HCT116 (cell line): ENCODE results near the gene REPS2. TPM values are rescaled to one million over a fixed set of nuclear protein-coding genes. Genes with fewer than 3 reads are reported as not detected.

Experiments used
- ATAC-seq: fragments of 200-7000 bp; cut with Tn5 transposase; 2 replicates; pipeline ENCODE4 v1.9.1; 2020; ENCODE audit warnings: mild to moderate bottlenecking, moderate library complexity
- BruUV-seq: library from RNA; stranded (reverse); fragments of 400-500 nt; replicated peaks from 2 replicates; lab custom pipeline; 2021; lab: Mats Ljungman, UMichigan
- CTCF ChIA-PET: fragments of 300-600 bp; sonication (Branson Sonifier 250); formaldehyde crosslinking; loops from one replicate; lab custom pipeline; 2021; ENCODE audit warnings: antibody characterized with exemption; lab: Charles Lee
- POLR2A ChIA-PET: fragments of 300-600, 350-600 bp; sonication (Branson Sonifier 250); formaldehyde crosslinking; loops from one replicate; lab custom pipeline; 2021; ENCODE audit warnings: antibody characterized with exemption; lab: Charles Lee
- RAD21 ChIA-PET, 2 experiments: fragments of 300-600 bp; sonication (Branson Sonifier 250); formaldehyde crosslinking; loops; one replicate each; lab custom pipeline; 2023; ENCODE audit warnings: low total read pairs in 2 of 2; ENCODE audit not compliant: uncharacterized antibody in 2 of 2, unreplicated experiment in 2 of 2, low non-redundant PET in 1 of 2; lab: Charles Lee
- DNase-seq: peaks from one replicate; pipeline ENCODE4 v3.0.0-alpha.2; 2010; ENCODE audit warnings: low read depth, low spot score
- H2AFZ ChIP-seq: fragments of 200-600 bp; shearing (Covaris generic), sonication (generic); 2 replicates; pipeline ENCODE4 v1.6.1; 2017; ENCODE audit warnings: low read depth, mixed run types, mixed read lengths, antibody characterized with exemption, low read length; ENCODE audit not compliant: poor library complexity, severe bottlenecking
- H3K27ac ChIP-seq: 2 replicates; pipeline ENCODE4 v1.5.1; 2012; ENCODE audit warnings: low read depth, low read length
- H3K27me3 ChIP-seq: fragments of 200-600 bp; sonication (generic); 2 replicates; pipeline ENCODE4 v1.6.1; 2016; ENCODE audit warnings: mixed run types, low read length, mixed read lengths; ENCODE audit not compliant: insufficient read depth
- H3K36me3 ChIP-seq, 2 experiments: fragments of 200-500 bp in 1 of 2; fragments of 200-600 bp in 1 of 2; sonication (Bioruptor generic) in 1 of 2; sonication (generic) in 1 of 2; 2 replicates each; pipeline versions ENCODE4 v1.5.1 to v1.6.1; 2014 to 2016; ENCODE audit warnings: low read length in 2 of 2, inconsistent platforms in 1 of 2, mixed read lengths in 1 of 2, mixed run types in 1 of 2; ENCODE audit not compliant: insufficient read depth in 2 of 2, control insufficient read depth in 1 of 2
- H3K4me1 ChIP-seq, 2 experiments: fragments of 200-600 bp in 1 of 2; sonication (generic) in 1 of 2; 2 replicates each; pipeline versions ENCODE4 v1.5.1 to v1.6.1; 2012 to 2017; ENCODE audit warnings: low read length in 2 of 2, inconsistent platforms in 1 of 2, mild to moderate bottlenecking in 1 of 2, mixed read lengths in 1 of 2, mixed run types in 1 of 2, moderate library complexity in 1 of 2; ENCODE audit not compliant: insufficient read depth in 2 of 2, control insufficient read depth in 1 of 2
- H3K4me2 ChIP-seq: fragments of 200-600 bp; sonication (generic); 2 replicates; pipeline ENCODE4 v1.6.1; 2017; ENCODE audit warnings: mixed run types, low read length, mixed read lengths
- H3K4me3 ChIP-seq, 2 experiments: fragments of 200-600 bp in 1 of 2; sonication (generic) in 1 of 2; replicated peaks in 1 of 2; 2 replicates each; pipeline ENCODE4 v1.5.1; 2011 to 2016; ENCODE audit warnings: low read length in 2 of 2, control low read depth in 1 of 2, low read depth in 1 of 2, mild to moderate bottlenecking in 1 of 2, mixed read lengths in 1 of 2, mixed run types in 1 of 2
- H3K79me2 ChIP-seq: fragments of 200-600 bp; sonication (generic); 2 replicates; pipeline ENCODE4 v1.6.1; 2017; ENCODE audit warnings: mild to moderate bottlenecking, mixed run types, low read length, moderate library complexity, mixed read lengths; ENCODE audit not compliant: insufficient read depth
- H3K9ac ChIP-seq: fragments of 200-600 bp; sonication (generic); 2 replicates; pipeline ENCODE4 v1.6.1; 2016; ENCODE audit warnings: low read length, mixed read lengths
- H3K9me2 ChIP-seq: fragments of 200-600 bp; sonication (generic), shearing (Covaris generic); 2 replicates; pipeline ENCODE4 v1.6.1; 2017; ENCODE audit warnings: mixed run types, mild to moderate bottlenecking, moderate library complexity; ENCODE audit not compliant: insufficient read depth
- H3K9me3 ChIP-seq, 2 experiments: fragments of 200-500 bp in 1 of 2; fragments of 200-600 bp in 1 of 2; sonication (Bioruptor generic) in 1 of 2; sonication (generic) in 1 of 2; 2 replicates each; pipeline ENCODE4 v1.6.1; 2014 to 2017; ENCODE audit warnings: low read length in 2 of 2, mixed read lengths in 2 of 2, inconsistent platforms in 1 of 2, low read depth in 1 of 2, mild to moderate bottlenecking in 1 of 2, mixed run types in 1 of 2, moderate library complexity in 1 of 2; ENCODE audit not compliant: control insufficient read depth in 1 of 2, insufficient read depth in 1 of 2
- H4K20me1 ChIP-seq: fragments of 200-600 bp; sonication (generic), shearing (Covaris generic); 2 replicates; pipeline ENCODE4 v1.6.1; 2017; ENCODE audit warnings: mixed run types, mild to moderate bottlenecking, moderate library complexity; ENCODE audit not compliant: insufficient read depth
- CBX3 ChIP-seq: IDR thresholded peaks from 2 replicates; pipeline ENCODE4 v1.6.1; 2012; ENCODE audit warnings: low read depth
- EGR1 ChIP-seq: IDR thresholded peaks from 2 replicates; pipeline ENCODE4 v1.6.1; 2012; ENCODE audit warnings: low read depth
- ELF1 ChIP-seq: IDR thresholded peaks from 2 replicates; pipeline ENCODE4 v1.6.1; 2012; ENCODE audit warnings: low read depth, borderline replicate concordance
- EZH2 ChIP-seq: fragments of 200-600 bp; sonication (generic); IDR thresholded peaks from 2 replicates; pipeline ENCODE4 v1.6.1; 2017; ENCODE audit warnings: antibody characterized with exemption, mixed run types
- EZH2phosphoT487 ChIP-seq: fragments of 200-600 bp; IDR thresholded peaks from 2 replicates; pipeline ENCODE4 v1.6.1; 2018; ENCODE audit warnings: antibody characterized with exemption, borderline replicate concordance
- FOSL1 ChIP-seq: IDR thresholded peaks from 2 replicates; pipeline ENCODE4 v1.6.1; 2012; ENCODE audit warnings: low read depth
- JUND ChIP-seq: IDR thresholded peaks from 2 replicates; pipeline ENCODE4 v1.6.1; 2012
- POLR2A ChIP-seq: IDR thresholded peaks from 2 replicates; pipeline ENCODE4 v1.7.0; 2011; ENCODE audit warnings: borderline replicate concordance; ENCODE audit not compliant: insufficient read depth, insufficient read length; ENCODE audit errors: extremely low read depth
- POLR2AphosphoS5 ChIP-seq: IDR thresholded peaks from 2 replicates; pipeline ENCODE4 v1.6.1; 2011; ENCODE audit warnings: mild to moderate bottlenecking, low read depth, low read length, moderate library complexity
- SIN3A ChIP-seq: IDR thresholded peaks from 2 replicates; pipeline ENCODE4 v1.6.1; 2012; ENCODE audit warnings: low read depth
- SP1 ChIP-seq: IDR thresholded peaks from 2 replicates; pipeline ENCODE4 v1.6.1; 2012; ENCODE audit warnings: low read depth
- SRF ChIP-seq: IDR thresholded peaks from 2 replicates; pipeline ENCODE4 v1.6.1; 2012; ENCODE audit warnings: low read depth
- TCF7L2 ChIP-seq: IDR thresholded peaks from 2 replicates; pipeline ENCODE4 v1.7.0; 2011; ENCODE audit warnings: borderline replicate concordance, inconsistent platforms; ENCODE audit not compliant: insufficient read depth, insufficient read length; ENCODE audit errors: extremely low read depth
- YY1 ChIP-seq: IDR thresholded peaks from 2 replicates; pipeline ENCODE4 v1.6.1; 2011; ENCODE audit warnings: low read length, low read depth, moderate library complexity, mild to moderate bottlenecking; ENCODE audit not compliant: insufficient replicate concordance; ENCODE audit errors: extremely low read depth
- ZFX ChIP-seq: fragments of 450-650 bp; IDR thresholded peaks from 2 replicates; pipeline ENCODE4 v1.6.1; 2017
- ZNF274 ChIP-seq: fragments of 200-500 bp; sonication (Bioruptor generic); IDR thresholded peaks from 2 replicates; pipeline ENCODE4 v1.6.1; 2014; ENCODE audit warnings: mild to moderate bottlenecking, low read depth, low read length, inconsistent platforms
- intact Hi-C: fragments of 100-400 bp; cut with micrococcal nuclease; formaldehyde crosslinking; loops from 2 replicates; pipeline ENCODE4 v1.10.0; 2022
- total RNA-seq: library from RNA; stranded (reverse); gene quantifications from one replicate; pipeline ENCODE4 v1.2.1, GENCODE V29; 2021; ENCODE audit not compliant: unreplicated experiment
- TF ChIP-seq, protein P1 (sequence below): IDR thresholded peaks from 2 replicates; pipeline ENCODE4 v1.6.1; 2012
- TF ChIP-seq, protein P2 (sequence below): IDR thresholded peaks from 2 replicates; pipeline ENCODE4 v1.6.1; 2012
- TF ChIP-seq, protein P3 (sequence below), 3 experiments: fragments of 200-600 bp in 1 of 3; sonication (generic) in 1 of 3; IDR thresholded peaks in 2 of 3; conservative IDR thresholded peaks in 1 of 3; 2 replicates each; pipeline ENCODE4 v1.5.1; 2012 to 2017; ENCODE audit warnings: low read depth in 2 of 3, low read length in 2 of 3, antibody characterized with exemption in 1 of 3, borderline replicate concordance in 1 of 3, control low read depth in 1 of 3, mild to moderate bottlenecking in 1 of 3, mixed read lengths in 1 of 3, mixed run types in 1 of 3, moderate library complexity in 1 of 3; ENCODE audit not compliant: insufficient read depth in 1 of 3

REPS2 gene
- total RNA-seq, 1 experiment from 2014 or later, result 4.5 TPM

DNA sequence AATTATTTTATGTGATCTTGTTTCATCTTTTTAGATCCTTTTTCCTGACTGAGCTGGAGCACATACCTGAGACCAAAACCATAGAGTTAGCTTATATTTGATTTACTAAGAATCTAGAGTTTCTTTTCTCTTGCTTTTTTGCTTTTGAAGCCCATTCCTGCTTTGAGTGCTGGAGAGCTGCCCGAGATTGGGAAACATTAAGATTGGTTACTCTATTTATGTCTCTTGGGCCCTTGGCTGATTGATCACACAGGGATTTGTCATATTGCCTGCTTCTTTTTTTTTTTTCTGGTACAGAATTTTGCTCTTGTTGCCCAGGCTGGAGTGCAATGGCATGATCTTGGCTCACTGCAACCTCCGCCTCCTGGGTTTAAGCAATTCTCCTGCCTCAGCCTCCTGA, 73.9 kb downstream of the REPS2 start:
- no peaks in the 10 kb centered on the region for H3K36me3 ChIP-seq
- H4K20me1 ChIP-seq, result no peaks in the 10 kb centered on the region
- ChIA-PET POLR2A (no interaction called here), RAD21 (no interaction called here), CTCF (no interaction called here)
- no peaks in the 10 kb centered on the region for H3K4me1 ChIP-seq
- no peaks in the 10 kb centered on the region for H3K9me3 ChIP-seq
- H3K9me2 ChIP-seq, result no peaks in the 10 kb centered on the region
- H3K79me2 ChIP-seq, result no peaks in the 10 kb centered on the region
- no peaks in the 10 kb centered on the region for H3K27me3 ChIP-seq
- no peak for DNase-seq
- H3K4me3 ChIP-seq, result no peak overlapping the region
- no peak for ATAC-seq
- no peak overlapping the region for H3K27ac ChIP-seq
- BruUV-seq, result no TSS peak
- TF ChIP-seq EZH2 (no peak), POLR2A (no peak), ZFX (no peak), EGR1 (no peak), CBX3 (no peak), ELF1 (no peak), JUND (no peak), TCF7L2 (no peak), FOSL1 (no peak), SP1 (no peak), ZNF274 (no peak), SIN3A (no peak), POLR2AphosphoS5 (no peak), EZH2phosphoT487 (no peak), SRF (no peak), YY1 (no peak)
- TF ChIP-seq, protein P1, sequence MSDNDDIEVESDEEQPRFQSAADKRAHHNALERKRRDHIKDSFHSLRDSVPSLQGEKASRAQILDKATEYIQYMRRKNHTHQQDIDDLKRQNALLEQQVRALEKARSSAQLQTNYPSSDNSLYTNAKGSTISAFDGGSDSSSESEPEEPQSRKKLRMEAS, result no peak
- TF ChIP-seq, protein P2, sequence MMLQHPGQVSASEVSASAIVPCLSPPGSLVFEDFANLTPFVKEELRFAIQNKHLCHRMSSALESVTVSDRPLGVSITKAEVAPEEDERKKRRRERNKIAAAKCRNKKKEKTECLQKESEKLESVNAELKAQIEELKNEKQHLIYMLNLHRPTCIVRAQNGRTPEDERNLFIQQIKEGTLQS, result no peak
- TF ChIP-seq, protein P3, sequence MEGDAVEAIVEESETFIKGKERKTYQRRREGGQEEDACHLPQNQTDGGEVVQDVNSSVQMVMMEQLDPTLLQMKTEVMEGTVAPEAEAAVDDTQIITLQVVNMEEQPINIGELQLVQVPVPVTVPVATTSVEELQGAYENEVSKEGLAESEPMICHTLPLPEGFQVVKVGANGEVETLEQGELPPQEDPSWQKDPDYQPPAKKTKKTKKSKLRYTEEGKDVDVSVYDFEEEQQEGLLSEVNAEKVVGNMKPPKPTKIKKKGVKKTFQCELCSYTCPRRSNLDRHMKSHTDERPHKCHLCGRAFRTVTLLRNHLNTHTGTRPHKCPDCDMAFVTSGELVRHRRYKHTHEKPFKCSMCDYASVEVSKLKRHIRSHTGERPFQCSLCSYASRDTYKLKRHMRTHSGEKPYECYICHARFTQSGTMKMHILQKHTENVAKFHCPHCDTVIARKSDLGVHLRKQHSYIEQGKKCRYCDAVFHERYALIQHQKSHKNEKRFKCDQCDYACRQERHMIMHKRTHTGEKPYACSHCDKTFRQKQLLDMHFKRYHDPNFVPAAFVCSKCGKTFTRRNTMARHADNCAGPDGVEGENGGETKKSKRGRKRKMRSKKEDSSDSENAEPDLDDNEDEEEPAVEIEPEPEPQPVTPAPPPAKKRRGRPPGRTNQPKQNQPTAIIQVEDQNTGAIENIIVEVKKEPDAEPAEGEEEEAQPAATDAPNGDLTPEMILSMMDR (IDR thresholded peaks at IDR 0.05 in 2 of 3, conservative IDR thresholded peaks at IDR 0.05 in 1 of 3; ENCODE audit: borderline replicate concordance in 1 of 3, insufficient read depth in 1 of 3, low read depth in 2 of 3, low read length in 2 of 3), result no peak
- TF ChIP-seq, all 23 proteins: peak for 0
- no peak overlapping the region for H2AFZ ChIP-seq
- no peak overlapping the region for H3K9ac ChIP-seq
- H3K4me2 ChIP-seq, result no peak overlapping the region
- intact Hi-C loops, result no loop called here
